OCI-LY1 (cell line): ENCODE results near the gene CDRT4.

Experiments used
- H2AFZ ChIP-seq: fragments of 200-600 bp; sonication (generic), shearing (Covaris generic); 2 replicates; pipeline ENCODE4 v1.6.0; 2014; ENCODE audit warnings: antibody characterized with exemption, mild to moderate bottlenecking, low read length
- H3F3A ChIP-seq: fragments of 200-600 bp; sonication (generic), shearing (Covaris generic); 2 replicates; pipeline ENCODE4 v1.6.0; 2014; ENCODE audit warnings: mild to moderate bottlenecking, antibody characterized with exemption, low read length, moderate library complexity; ENCODE audit not compliant: insufficient read depth
- H3K27ac ChIP-seq: fragments of 200-600 bp; sonication (generic); 2 replicates; pipeline ENCODE4 v1.5.1; 2014; ENCODE audit warnings: low read length, mixed run types, mild to moderate bottlenecking, low read depth; ENCODE audit not compliant: poor library complexity, severe bottlenecking
- H3K27me3 ChIP-seq: fragments of 200-600 bp; sonication (generic); 2 replicates; pipeline ENCODE4 v1.6.0; 2014; ENCODE audit warnings: antibody characterized with exemption, mild to moderate bottlenecking, low read length, moderate library complexity; ENCODE audit not compliant: insufficient read depth
- H3K36me3 ChIP-seq: fragments of 200-600 bp; sonication (generic); 2 replicates; pipeline ENCODE4 v1.6.1; 2014; ENCODE audit warnings: mild to moderate bottlenecking, antibody characterized with exemption, low read length, moderate library complexity, mixed read lengths; ENCODE audit not compliant: insufficient read depth
- H3K4me1 ChIP-seq: fragments of 200-600 bp; sonication (generic); 2 replicates; pipeline ENCODE4 v1.5.1; 2014; ENCODE audit warnings: mild to moderate bottlenecking, low read length, moderate library complexity; ENCODE audit not compliant: insufficient read depth, severe bottlenecking
- H3K4me2 ChIP-seq: fragments of 200-600 bp; sonication (generic), shearing (Covaris generic); 2 replicates; pipeline ENCODE4 v1.6.1; 2014; ENCODE audit warnings: low read length
- H3K4me3 ChIP-seq: fragments of 200-600 bp; sonication (generic); 2 replicates; pipeline ENCODE4 v1.5.1; 2014; ENCODE audit warnings: low read length, low read depth, mild to moderate bottlenecking, mixed read lengths; ENCODE audit not compliant: poor library complexity, severe bottlenecking
- H3K79me2 ChIP-seq: fragments of 200-600 bp; shearing (Covaris generic); 2 replicates; pipeline ENCODE4 v1.6.1; 2016; ENCODE audit warnings: mixed run types, low read length, mixed read lengths; ENCODE audit not compliant: insufficient read depth
- H3K9ac ChIP-seq: fragments of 200-600 bp; sonication (generic), shearing (Covaris generic); 2 replicates; pipeline ENCODE4 v1.6.1; 2014; ENCODE audit warnings: mild to moderate bottlenecking, low read length, mixed read lengths
- H3K9me2 ChIP-seq: fragments of 200-600 bp; sonication (generic), shearing (Covaris generic); 2 replicates; pipeline ENCODE4 v1.6.1; 2014; ENCODE audit warnings: low read depth, mild to moderate bottlenecking, low read length, mixed read lengths
- H3K9me3 ChIP-seq: fragments of 200-600 bp; shearing (Covaris generic); 2 replicates; pipeline ENCODE4 v1.6.1; 2014; ENCODE audit warnings: low read length, mixed read lengths
- H4K20me1 ChIP-seq: fragments of 200-600 bp; sonication (generic), shearing (Covaris generic); 2 replicates; pipeline ENCODE4 v1.6.0; 2016; ENCODE audit warnings: mild to moderate bottlenecking, low read length; ENCODE audit not compliant: insufficient read depth
- CTCF ChIP-seq: fragments of 200-600 bp; sonication (generic), shearing (Covaris generic); IDR thresholded peaks from 2 replicates; pipeline ENCODE4 v1.5.1; 2017; ENCODE audit warnings: mild to moderate bottlenecking, antibody characterized with exemption, low read length, moderate library complexity, mixed read lengths
- EZH2 ChIP-seq: fragments of 200-600 bp; sonication (generic), shearing (Covaris generic); IDR thresholded peaks from 2 replicates; pipeline ENCODE4 v1.8.0; 2017; ENCODE audit warnings: borderline replicate concordance, mixed run types, mild to moderate bottlenecking, antibody characterized with exemption, low read length, moderate library complexity, mixed read lengths

CDRT4 gene

DNA sequence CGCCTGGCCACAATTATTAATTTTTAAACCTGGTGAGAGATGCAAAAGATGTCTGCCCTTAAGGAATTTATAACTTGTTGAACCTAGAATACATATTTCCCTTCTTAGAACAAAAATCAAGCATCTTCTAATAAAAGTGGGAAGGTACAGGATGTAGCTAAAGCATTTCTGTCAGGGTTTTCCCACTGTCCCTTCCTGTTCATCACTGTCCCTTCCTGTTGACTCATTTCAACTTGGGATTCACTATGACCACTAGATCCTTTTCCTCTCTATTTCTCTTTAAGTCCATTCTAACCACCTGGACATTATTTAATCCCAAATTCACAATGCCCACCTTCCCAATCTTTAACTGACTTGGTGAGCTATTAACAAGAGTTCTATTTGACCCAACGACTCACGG is 33.9 kb upstream of the CDRT4 start:
- Histone ChIP-seq H2AFZ (no peak overlapping the region), H3K9ac (no peak overlapping the region), H3K79me2 (no peaks in the 10 kb centered on the region), H3K27me3 (no peaks in the 10 kb centered on the region), H3K4me3 (no peak overlapping the region), H3K27ac (no peak overlapping the region), H3K9me2 (no peaks in the 10 kb centered on the region), H3K36me3 (no peaks in the 10 kb centered on the region), H3K9me3 (no peaks in the 10 kb centered on the region), H3F3A (no peaks in the 10 kb centered on the region; the same call in 1 of the 2 replicates), H4K20me1 (no peaks in the 10 kb centered on the region), H3K4me1 (peaks cover 11% of the 10 kb centered on the region), H3K4me2 (no peak overlapping the region)
- TF ChIP-seq CTCF (no peak), EZH2 (no peak)

GRCh38 chr17:15498107-15498506 is 30.7 kb upstream of the CDRT4 start:
- TF ChIP-seq EZH2 (no peak), CTCF (no peak)
- Histone ChIP-seq H3K4me3 (no peak overlapping the region), H3K4me1 (peaks cover 8% of the 10 kb centered on the region), H3K27ac (no peak overlapping the region), H3K9me3 (no peaks in the 10 kb centered on the region), H3K36me3 (no peaks in the 10 kb centered on the region), H3K27me3 (no peaks in the 10 kb centered on the region), H4K20me1 (no peaks in the 10 kb centered on the region), H3K4me2 (peak overlapping the region; percentile 39; the same call in 1 of the 2 replicates), H3K9me2 (no peaks in the 10 kb centered on the region), H3F3A (no peaks in the 10 kb centered on the region), H3K9ac (no peak overlapping the region), H3K79me2 (no peaks in the 10 kb centered on the region), H2AFZ (peak overlapping the region; percentile 16; the same call in 1 of the 2 replicates)

GRCh38 chr17:15496735-15497670 is 29.6 kb upstream of the CDRT4 start:
- no peak overlapping the region for H2AFZ ChIP-seq
- H3K4me3 ChIP-seq = no peak overlapping the region
- no peaks in the 10 kb centered on the region for H3K27me3 ChIP-seq
- TF ChIP-seq CTCF (no peak), EZH2 (no peak)
- no peaks in the 10 kb centered on the region for H3K4me1 ChIP-seq
- H3K9ac ChIP-seq = no peak overlapping the region
- H3K9me2 ChIP-seq = no peaks in the 10 kb centered on the region
- H4K20me1 ChIP-seq = no peaks in the 10 kb centered on the region
- H3F3A ChIP-seq = no peaks in the 10 kb centered on the region
- H3K79me2 ChIP-seq = no peaks in the 10 kb centered on the region
- H3K36me3 ChIP-seq = no peaks in the 10 kb centered on the region
- H3K4me2 ChIP-seq = no peak overlapping the region
- H3K9me3 ChIP-seq = no peaks in the 10 kb centered on the region
- H3K27ac ChIP-seq = no peak overlapping the region
